A549 (cell line): Measurements from ENCODE around the gene ABHD11. TPM values are rescaled to one million over a fixed set of nuclear protein-coding genes. Genes with fewer than 3 reads are reported as not detected.

Experiments used
- ATAC-seq, 2 experiments: fragments of 200-7000 bp in 1 of 2; fragments of >200 bp in 1 of 2; cut with Nextera tagmentation in 1 of 2; cut with Tn5 transposase in 1 of 2; 3 replicates each; pipeline versions ENCODE4 v1.8.0 to v1.9.1; 2018 to 2020; ENCODE audit warnings: mild to moderate bottlenecking in 1 of 2, moderate library complexity in 1 of 2
- CTCF ChIA-PET: fragments of 300-600 bp; sonication (Branson Sonifier 250); formaldehyde crosslinking; extraction: SDS; loops from one replicate; lab custom pipeline; 2021; ENCODE audit warnings: antibody characterized with exemption, inconsistent platforms; lab: Yijun Ruan, JAX
- POLR2A ChIA-PET: fragments of 350-600 bp; formaldehyde crosslinking; extraction: SDS; loops from one replicate; lab custom pipeline; 2021; ENCODE audit warnings: antibody characterized with exemption, inconsistent platforms; lab: Yijun Ruan, JAX
- DNase-seq, 2 experiments: peaks; one replicate each; pipeline versions ENCODE4 v3.0.0 to v3.0.0-alpha.2; 2011 to 2016; ENCODE audit warnings: low read depth in 1 of 2, low spot score in 1 of 2
- FAIRE-seq: peaks from 2 replicates; lab custom pipeline; 2011; peaks lifted over from hg19 to GRCh38; lab: Jason Lieb, UNC
- H3K27ac ChIP-seq, 2 experiments: fragments of >200 bp; sonication (Bioruptor Twin); formaldehyde crosslinking; 3 replicates each; pipeline ENCODE4 v1.5.1; 2016 to 2017
- H3K4me1 ChIP-seq: fragments of >200 bp; sonication (Bioruptor Twin); formaldehyde crosslinking; 3 replicates; pipeline ENCODE4 v1.6.1; 2016
- H3K4me2 ChIP-seq: fragments of >200 bp; sonication (Bioruptor Twin); formaldehyde crosslinking; 3 replicates; pipeline ENCODE4 v1.6.1; 2016
- H3K4me3 ChIP-seq: fragments of >200 bp; sonication (Bioruptor Twin); formaldehyde crosslinking; 3 replicates; pipeline ENCODE4 v1.5.1; 2016
- H3K9me3 ChIP-seq: fragments of >200 bp; sonication (Bioruptor Twin); formaldehyde crosslinking; 3 replicates; pipeline ENCODE4 v1.6.1; 2016
- BHLHE40 ChIP-seq: IDR thresholded peaks from 2 replicates; pipeline ENCODE4 v1.6.1; 2012; ENCODE audit warnings: low read depth, low read length, inconsistent platforms
- EHMT2 ChIP-seq: fragments of 200-600 bp; sonication (generic); IDR thresholded peaks from 2 replicates; pipeline ENCODE4 v1.6.1; 2016; ENCODE audit warnings: antibody characterized with exemption, low read depth, mild to moderate bottlenecking, moderate library complexity
- ESRRA ChIP-seq: fragments of 150-350 bp; IDR thresholded peaks from 2 replicates; pipeline ENCODE4 v1.6.1; 2014; ENCODE audit warnings: mild to moderate bottlenecking, low read length, borderline replicate concordance
- GATA3 ChIP-seq: IDR thresholded peaks from 2 replicates; pipeline ENCODE4 v1.6.1; 2012; ENCODE audit warnings: borderline replicate concordance
- HOXB13 ChIP-seq: fragments of 250-450 bp; sonication (Bioruptor Pico); IDR thresholded peaks from 2 replicates; pipeline ENCODE4 v1.5.0; 2020; ENCODE audit warnings: low read depth, mild to moderate bottlenecking, moderate library complexity
- HOXB5 ChIP-seq: fragments of 250-450 bp; sonication (Bioruptor Pico); IDR thresholded peaks from 2 replicates; pipeline ENCODE4 v1.5.0; 2020; ENCODE audit warnings: mild to moderate bottlenecking, moderate library complexity
- MYC ChIP-seq: IDR thresholded peaks from 2 replicates; pipeline ENCODE4 v1.6.1; 2012; ENCODE audit warnings: mild to moderate bottlenecking, inconsistent platforms, low read length, improper control_type of control experiment, borderline replicate concordance
- NFE2L2 ChIP-seq: fragments of 150-350 bp; conservative IDR thresholded peaks from 2 replicates; pipeline ENCODE4 v1.6.1; 2014; ENCODE audit warnings: low read length
- NPAS2 ChIP-seq: fragments of 250-450 bp; sonication (Bioruptor Pico); IDR thresholded peaks from 2 replicates; pipeline ENCODE4 v1.8.0; 2022; ENCODE audit warnings: mild to moderate bottlenecking, moderate library complexity, borderline replicate concordance
- NR3C1 ChIP-seq: fragments of >200 bp; sonication (Bioruptor Twin); formaldehyde crosslinking; IDR thresholded peaks from 3 replicates; pipeline ENCODE4 v1.6.1; 2017
- POLR2AphosphoS2 ChIP-seq: conservative IDR thresholded peaks from 2 replicates; pipeline ENCODE4 v1.6.1; 2012; ENCODE audit warnings: low read length, improper control_type of control experiment, inconsistent platforms
- RFX5 ChIP-seq: fragments of 450-650 bp; IDR thresholded peaks from 2 replicates; pipeline ENCODE4 v1.7.1; 2014; ENCODE audit warnings: antibody characterized with exemption, mild to moderate bottlenecking, moderate library complexity
- RNF2 ChIP-seq: fragments of 200-600 bp; sonication (generic); IDR thresholded peaks from 2 replicates; pipeline ENCODE4 v1.6.1; 2016; ENCODE audit warnings: low read depth, mild to moderate bottlenecking, antibody characterized with exemption, moderate library complexity, borderline replicate concordance
- SREBF2 ChIP-seq: fragments of 450-650 bp; IDR thresholded peaks from 2 replicates; pipeline ENCODE4 v1.6.1; 2014; ENCODE audit warnings: mild to moderate bottlenecking, moderate library complexity
- TP53 ChIP-seq: fragments of 250-450 bp; sonication (Bioruptor Pico); IDR thresholded peaks from 2 replicates; pipeline ENCODE4 v1.5.0; 2021; ENCODE audit warnings: mild to moderate bottlenecking, moderate library complexity
- ZFP36 ChIP-seq: fragments of 450-650 bp; IDR thresholded peaks from 2 replicates; pipeline ENCODE4 v1.6.1; 2014; ENCODE audit warnings: borderline replicate concordance; ENCODE audit not compliant: partially characterized antibody
- ZNF302 ChIP-seq: fragments of 250-450 bp; sonication (Bioruptor Pico); IDR thresholded peaks from 2 replicates; pipeline ENCODE4 v1.9.0; 2021; ENCODE audit warnings: inconsistent platforms, mild to moderate bottlenecking, moderate library complexity
- ZSCAN20 ChIP-seq: fragments of 250-450 bp; sonication (Bioruptor Pico); IDR thresholded peaks from 2 replicates; pipeline ENCODE4 v1.8.0; 2022; ENCODE audit warnings: mild to moderate bottlenecking, moderate library complexity
- WGBS: methylation state at CpG from one replicate; pipeline ENCODE4 v1.1.6; 2017; ENCODE audit errors: missing lambda C conversion rate; 5-methylcytosine and 5-hydroxymethylcytosine counted together
- polyA plus RNA-seq, 4 experiments: library from polyadenylated mRNA; depleted of rRNA in 3 of 4; stranded (reverse); fragments of >200 nt; fragmentation: RNase III in 1 of 4; extraction: RNeasy Plus Mini Kit Qiagen cat#74134 plus additional on column Dnase treatment in 1 of 4; gene quantifications; 2 replicates in 3 of 4; 3 replicates in 1 of 4; pipeline ENCODE4 v1.2.3, GENCODE V29; 2011 to 2017
- TF ChIP-seq, protein P1 (sequence below): IDR thresholded peaks from 2 replicates; pipeline ENCODE4 v1.6.1; 2012
- TF ChIP-seq, protein P2 (sequence below): fragments of >200 bp; sonication (Bioruptor Twin); formaldehyde crosslinking; IDR thresholded peaks from 3 replicates; pipeline ENCODE4 v1.5.1; 2016
- TF ChIP-seq, protein P3 (sequence below): fragments of >200 bp; sonication (Bioruptor Twin); formaldehyde crosslinking; IDR thresholded peaks from 2 replicates; pipeline ENCODE4 v1.6.1; 2016
- TF ChIP-seq, protein P4 (sequence below): fragments of 250-450 bp; sonication (Bioruptor Pico); IDR thresholded peaks from 2 replicates; pipeline ENCODE4 v1.5.0; 2021; ENCODE audit warnings: mild to moderate bottlenecking, moderate library complexity, borderline replicate concordance

Gene ABHD11
- polyA plus RNA-seq, 2 of the 4 experiments (the other 2 are of a cell fraction): 8.1 to 15.1 TPM

DNA sequence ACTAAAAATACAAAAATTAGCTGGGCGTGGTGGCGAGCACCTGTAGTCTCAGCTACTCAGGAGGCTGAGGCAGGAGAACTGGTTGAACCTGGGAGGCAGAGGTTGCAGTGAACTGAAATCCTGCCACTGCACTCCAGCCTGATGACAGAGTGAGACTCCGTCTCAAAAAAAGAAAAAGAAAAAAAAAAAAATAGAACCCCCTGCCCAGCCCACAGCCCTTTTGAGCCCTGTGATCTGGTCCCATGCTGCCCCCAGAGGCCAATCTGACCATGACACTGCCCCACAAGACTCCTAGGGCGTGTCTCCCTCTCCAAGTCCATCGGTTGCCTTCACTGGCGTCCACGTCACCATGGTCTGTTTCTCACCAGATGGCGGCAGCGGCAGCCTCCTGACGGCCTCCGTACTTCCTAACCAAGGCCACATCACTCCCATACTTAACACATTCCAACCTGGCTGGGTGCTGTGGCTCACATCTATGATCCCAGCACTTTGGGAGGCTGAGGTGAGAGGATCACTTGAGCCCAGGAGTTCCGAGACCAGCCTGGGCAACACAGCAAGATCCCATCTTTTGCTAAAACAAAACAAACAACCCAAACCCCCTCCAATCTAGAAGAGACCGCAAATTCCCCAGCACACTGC, 37.1 kb downstream of the ABHD11 start (continued):
- TF ChIP-seq ZSCAN20 (CRISPR knock-in tag): 0 out of 2 replicates have a peak, but pooled peaks have one; percentile 65
- TF ChIP-seq, protein P1, sequence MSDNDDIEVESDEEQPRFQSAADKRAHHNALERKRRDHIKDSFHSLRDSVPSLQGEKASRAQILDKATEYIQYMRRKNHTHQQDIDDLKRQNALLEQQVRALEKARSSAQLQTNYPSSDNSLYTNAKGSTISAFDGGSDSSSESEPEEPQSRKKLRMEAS: peak; percentile 63
- TF ChIP-seq, protein P2, sequence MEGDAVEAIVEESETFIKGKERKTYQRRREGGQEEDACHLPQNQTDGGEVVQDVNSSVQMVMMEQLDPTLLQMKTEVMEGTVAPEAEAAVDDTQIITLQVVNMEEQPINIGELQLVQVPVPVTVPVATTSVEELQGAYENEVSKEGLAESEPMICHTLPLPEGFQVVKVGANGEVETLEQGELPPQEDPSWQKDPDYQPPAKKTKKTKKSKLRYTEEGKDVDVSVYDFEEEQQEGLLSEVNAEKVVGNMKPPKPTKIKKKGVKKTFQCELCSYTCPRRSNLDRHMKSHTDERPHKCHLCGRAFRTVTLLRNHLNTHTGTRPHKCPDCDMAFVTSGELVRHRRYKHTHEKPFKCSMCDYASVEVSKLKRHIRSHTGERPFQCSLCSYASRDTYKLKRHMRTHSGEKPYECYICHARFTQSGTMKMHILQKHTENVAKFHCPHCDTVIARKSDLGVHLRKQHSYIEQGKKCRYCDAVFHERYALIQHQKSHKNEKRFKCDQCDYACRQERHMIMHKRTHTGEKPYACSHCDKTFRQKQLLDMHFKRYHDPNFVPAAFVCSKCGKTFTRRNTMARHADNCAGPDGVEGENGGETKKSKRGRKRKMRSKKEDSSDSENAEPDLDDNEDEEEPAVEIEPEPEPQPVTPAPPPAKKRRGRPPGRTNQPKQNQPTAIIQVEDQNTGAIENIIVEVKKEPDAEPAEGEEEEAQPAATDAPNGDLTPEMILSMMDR: peak; percentile 55
- TF ChIP-seq NFE2L2: no peak
- no peak; the same call in 1 of the 2 replicates for TF ChIP-seq POLR2AphosphoS2
- no peak for TF ChIP-seq TP53 (CRISPR knock-in tag)

DNA sequence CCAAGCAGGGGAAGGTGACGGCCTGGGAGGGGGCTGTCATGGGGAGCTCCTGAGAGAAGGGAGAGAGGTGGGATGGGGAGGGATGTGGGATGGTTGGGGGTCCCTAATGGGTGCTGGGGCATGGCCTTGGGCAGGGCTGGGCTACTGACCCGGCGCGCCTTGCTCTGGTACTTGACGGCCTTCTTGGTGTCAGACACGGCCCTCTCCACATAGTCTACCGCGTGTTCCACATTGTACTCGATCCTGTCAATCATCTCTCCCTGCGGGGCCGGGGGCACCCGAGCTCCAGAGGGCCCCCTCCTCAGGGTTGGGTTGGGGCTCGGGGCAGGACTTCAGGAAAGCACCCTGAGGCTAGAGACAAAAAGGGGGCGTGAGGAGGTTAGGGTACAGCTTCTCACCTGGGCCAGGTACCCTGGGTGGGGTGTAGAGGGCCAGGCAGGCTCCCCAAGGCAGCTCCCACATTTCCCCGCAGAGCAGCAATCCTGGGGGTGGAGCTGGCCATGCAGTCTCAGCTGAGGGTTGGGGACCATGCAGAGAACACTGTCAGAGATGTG, 37.9 kb downstream of the ABHD11 start:
- FAIRE-seq (no peak), DNase-seq (no peak), ATAC-seq (no peak)
- POLR2A ChIA-PET: interaction anchor here (2.2 kb wide), 1 partner anchor 10 kb away, joined by 6 read pairs; no protein-coding TSS in a partner anchor
- CTCF ChIA-PET: interaction anchor here (0.6 to 10.0 kb wide), 17 partner anchors 9 to 448 kb away, joined by 3 to 139 read pairs (median 5); partner anchors contain the start of gene STX1A
- Histone ChIP-seq H3K9me3 (no peaks in the 10 kb centered on the region), H3K4me1 (peaks cover 67% of the 10 kb centered on the region), H3K4me2 (no peak overlapping the region), H3K27ac (peak overlapping the region; percentile 99 to 100; a peak in 5 of 6 replicates), H3K4me3 (no peak overlapping the region)
- no peak for TF ChIP-seq NFE2L2
- TF ChIP-seq NR3C1: no peak
- TF ChIP-seq EHMT2: no peak
- TF ChIP-seq, protein P3, sequence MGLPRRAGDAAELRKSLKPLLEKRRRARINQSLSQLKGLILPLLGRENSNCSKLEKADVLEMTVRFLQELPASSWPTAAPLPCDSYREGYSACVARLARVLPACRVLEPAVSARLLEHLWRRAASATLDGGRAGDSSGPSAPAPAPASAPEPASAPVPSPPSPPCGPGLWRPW: no peak
- TF ChIP-seq, protein P4, sequence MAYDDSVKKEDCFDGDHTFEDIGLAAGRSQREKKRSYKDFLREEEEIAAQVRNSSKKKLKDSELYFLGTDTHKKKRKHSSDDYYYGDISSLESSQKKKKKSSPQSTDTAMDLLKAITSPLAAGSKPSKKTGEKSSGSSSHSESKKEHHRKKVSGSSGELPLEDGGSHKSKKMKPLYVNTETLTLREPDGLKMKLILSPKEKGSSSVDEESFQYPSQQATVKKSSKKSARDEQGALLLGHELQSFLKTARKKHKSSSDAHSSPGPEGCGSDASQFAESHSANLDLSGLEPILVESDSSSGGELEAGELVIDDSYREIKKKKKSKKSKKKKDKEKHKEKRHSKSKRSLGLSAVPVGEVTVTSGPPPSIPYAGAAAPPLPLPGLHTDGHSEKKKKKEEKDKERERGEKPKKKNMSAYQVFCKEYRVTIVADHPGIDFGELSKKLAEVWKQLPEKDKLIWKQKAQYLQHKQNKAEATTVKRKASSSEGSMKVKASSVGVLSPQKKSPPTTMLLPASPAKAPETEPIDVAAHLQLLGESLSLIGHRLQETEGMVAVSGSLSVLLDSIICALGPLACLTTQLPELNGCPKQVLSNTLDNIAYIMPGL (CRISPR knock-in tag): no peak
- TF ChIP-seq RFX5: no peak
- no peak for TF ChIP-seq NPAS2 (CRISPR knock-in tag)
- TF ChIP-seq HOXB13: no peak
- TF ChIP-seq HOXB5: no peak
- no peak for TF ChIP-seq BHLHE40
- TF ChIP-seq ZFP36: no peak
- no peak for TF ChIP-seq RNF2
- no peak for TF ChIP-seq GATA3
- TF ChIP-seq ESRRA: no peak
- TF ChIP-seq SREBF2: no peak
- no peak for TF ChIP-seq MYC
- TF ChIP-seq ZNF302: no peak
- 72% methylated on average over 10 of the region's 15 CpGs for WGBS
